ENCODE measurements around the gene DPH2. TPM values are rescaled to one million over a fixed set of nuclear protein-coding genes. Genes with fewer than 3 reads are reported as not detected.
A peak's percentile ranks its signal among the peaks of the same experiment; 100 is the strongest.

The DPH2 gene
- total RNA-seq, 1 experiment from 2014 or later, result 57.5 TPM

DNA sequence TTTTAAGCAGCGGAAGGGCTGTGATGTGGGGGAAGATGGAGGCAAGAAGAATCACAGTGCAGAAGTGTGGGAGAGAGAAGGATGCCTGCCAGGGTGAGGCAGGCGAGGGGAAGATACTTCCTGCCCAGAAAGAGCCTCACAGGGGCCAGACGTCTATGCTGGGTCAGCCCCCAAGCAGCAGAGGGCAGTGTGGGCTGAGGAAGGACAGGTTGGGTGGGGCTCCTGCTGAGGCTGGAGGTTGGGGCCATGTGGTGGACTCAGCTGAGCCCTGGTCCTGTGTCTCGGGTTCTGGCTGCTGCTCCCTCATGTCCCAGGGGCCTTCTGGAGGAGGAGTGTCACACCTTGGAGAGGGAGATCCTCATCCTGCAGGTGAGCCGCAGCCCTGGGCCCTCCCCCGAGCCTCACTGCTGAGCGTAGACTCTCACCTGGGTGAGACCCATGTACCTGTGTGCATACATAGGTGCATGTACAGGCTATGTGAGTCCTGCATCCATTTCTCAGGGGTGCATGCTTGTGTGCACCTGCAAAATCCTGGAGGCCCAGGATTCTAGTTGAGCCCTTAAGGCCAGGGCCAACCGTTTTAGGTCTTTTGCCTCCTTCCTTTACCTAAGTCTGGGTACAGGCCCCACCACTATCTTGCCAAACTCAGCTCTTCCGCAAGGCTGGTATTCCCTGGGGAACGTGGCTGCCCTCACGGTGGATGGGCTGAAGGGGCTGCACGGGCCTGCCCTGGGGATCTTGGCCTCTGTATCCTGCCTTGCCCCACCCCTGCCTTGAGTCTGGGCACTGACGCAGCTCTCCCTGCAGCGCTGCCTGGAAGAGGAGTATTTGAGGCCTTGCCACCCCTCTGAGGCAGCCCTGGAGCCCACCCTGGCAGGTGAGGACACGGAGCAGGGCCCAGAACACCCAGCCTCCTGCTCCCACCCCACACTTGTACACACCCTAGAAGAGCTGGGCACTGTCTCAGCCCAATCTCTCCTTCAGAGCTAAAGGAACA, 25.3 kb downstream of the DPH2 start:
- Mint-ChIP-seq H3K36me3 (no peaks in the 10 kb centered on the region), H3K27me3 (ENCODE audit: low read depth) (peaks cover 14% of the 10 kb centered on the region), H3K27ac (no peak overlapping the region), H3K9me3 (no peaks in the 10 kb centered on the region), H3K4me3 (no peak overlapping the region), H3K4me1 (peaks cover 25% of the 10 kb centered on the region)
- ChIA-PET CTCF (interaction anchor here (0.7 to 9.8 kb wide), 13 partner anchors 9 to 229 kb away, joined by 3 to 87 read pairs (median 5); partner anchors contain the start of gene ATP6V0B), POLR2A (interaction anchor here (0.6 to 1.2 kb wide), 2 partner anchors 36 to 41 kb away, joined by 3 to 4 read pairs; partner anchors contain the start of gene SLC6A9)
- ATAC-seq (peak; percentile 66), DNase-seq (ENCODE audit: low spot score) (peak; percentile 74)
- TF ChIP-seq, protein P1, sequence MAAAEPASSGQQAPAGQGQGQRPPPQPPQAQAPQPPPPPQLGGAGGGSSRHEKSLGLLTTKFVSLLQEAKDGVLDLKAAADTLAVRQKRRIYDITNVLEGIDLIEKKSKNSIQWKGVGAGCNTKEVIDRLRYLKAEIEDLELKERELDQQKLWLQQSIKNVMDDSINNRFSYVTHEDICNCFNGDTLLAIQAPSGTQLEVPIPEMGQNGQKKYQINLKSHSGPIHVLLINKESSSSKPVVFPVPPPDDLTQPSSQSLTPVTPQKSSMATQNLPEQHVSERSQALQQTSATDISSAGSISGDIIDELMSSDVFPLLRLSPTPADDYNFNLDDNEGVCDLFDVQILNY (CRISPR knock-in tag; IDR thresholded peaks at IDR 0.05), result no peak
- TF ChIP-seq NR2C2 (CRISPR knock-in tag; IDR thresholded peaks at IDR 0.05) (no peak), KAT7 (CRISPR knock-in tag; IDR thresholded peaks at IDR 0.05; ENCODE audit: borderline replicate concordance) (no peak)
- TF ChIP-seq, protein P2, sequence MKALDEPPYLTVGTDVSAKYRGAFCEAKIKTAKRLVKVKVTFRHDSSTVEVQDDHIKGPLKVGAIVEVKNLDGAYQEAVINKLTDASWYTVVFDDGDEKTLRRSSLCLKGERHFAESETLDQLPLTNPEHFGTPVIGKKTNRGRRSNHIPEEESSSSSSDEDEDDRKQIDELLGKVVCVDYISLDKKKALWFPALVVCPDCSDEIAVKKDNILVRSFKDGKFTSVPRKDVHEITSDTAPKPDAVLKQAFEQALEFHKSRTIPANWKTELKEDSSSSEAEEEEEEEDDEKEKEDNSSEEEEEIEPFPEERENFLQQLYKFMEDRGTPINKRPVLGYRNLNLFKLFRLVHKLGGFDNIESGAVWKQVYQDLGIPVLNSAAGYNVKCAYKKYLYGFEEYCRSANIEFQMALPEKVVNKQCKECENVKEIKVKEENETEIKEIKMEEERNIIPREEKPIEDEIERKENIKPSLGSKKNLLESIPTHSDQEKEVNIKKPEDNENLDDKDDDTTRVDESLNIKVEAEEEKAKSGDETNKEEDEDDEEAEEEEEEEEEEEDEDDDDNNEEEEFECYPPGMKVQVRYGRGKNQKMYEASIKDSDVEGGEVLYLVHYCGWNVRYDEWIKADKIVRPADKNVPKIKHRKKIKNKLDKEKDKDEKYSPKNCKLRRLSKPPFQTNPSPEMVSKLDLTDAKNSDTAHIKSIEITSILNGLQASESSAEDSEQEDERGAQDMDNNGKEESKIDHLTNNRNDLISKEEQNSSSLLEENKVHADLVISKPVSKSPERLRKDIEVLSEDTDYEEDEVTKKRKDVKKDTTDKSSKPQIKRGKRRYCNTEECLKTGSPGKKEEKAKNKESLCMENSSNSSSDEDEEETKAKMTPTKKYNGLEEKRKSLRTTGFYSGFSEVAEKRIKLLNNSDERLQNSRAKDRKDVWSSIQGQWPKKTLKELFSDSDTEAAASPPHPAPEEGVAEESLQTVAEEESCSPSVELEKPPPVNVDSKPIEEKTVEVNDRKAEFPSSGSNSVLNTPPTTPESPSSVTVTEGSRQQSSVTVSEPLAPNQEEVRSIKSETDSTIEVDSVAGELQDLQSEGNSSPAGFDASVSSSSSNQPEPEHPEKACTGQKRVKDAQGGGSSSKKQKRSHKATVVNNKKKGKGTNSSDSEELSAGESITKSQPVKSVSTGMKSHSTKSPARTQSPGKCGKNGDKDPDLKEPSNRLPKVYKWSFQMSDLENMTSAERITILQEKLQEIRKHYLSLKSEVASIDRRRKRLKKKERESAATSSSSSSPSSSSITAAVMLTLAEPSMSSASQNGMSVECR (CRISPR knock-in tag; IDR thresholded peaks at IDR 0.05; ENCODE audit: borderline replicate concordance), result no peak

DNA sequence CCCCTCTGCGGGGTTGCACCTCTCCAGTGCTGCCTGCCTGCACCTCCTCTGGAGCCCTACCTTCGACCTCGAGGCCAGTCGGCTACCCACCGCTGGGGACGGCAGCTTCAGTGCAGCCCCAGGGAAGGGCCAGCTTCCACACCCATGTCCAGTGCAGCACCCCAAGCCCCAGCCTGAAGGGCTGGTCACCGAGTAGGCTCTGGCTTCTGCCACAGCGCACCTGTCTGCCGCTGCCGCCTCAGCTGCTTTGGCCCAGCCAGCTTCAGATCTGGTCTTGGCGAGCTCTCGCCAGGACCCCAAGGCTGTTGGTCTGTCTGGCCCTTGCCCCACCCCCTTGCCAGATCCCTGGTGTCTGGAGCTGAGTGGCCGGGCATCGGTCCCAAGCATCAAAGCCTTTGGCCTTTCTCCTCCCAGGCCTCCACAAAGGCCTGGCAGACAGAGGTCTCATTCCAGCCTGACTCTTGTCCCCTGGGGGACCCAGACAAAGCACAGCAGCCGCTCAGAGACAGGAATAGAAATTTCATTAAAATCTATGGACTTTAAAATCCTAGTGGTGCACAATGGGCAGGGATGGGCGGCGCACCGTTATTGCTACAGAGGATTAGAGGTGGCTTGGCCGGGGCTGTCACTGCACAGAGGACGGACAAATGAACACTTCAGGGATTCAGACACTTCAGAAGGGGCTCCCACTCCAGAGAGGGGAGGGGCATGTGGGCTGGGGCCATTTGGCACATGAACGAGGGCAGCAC, 26.3 kb downstream of the DPH2 start:
- Mint-ChIP-seq H3K4me1 (peaks cover 22% of the 10 kb centered on the region), H3K9me3 (no peaks in the 10 kb centered on the region), H3K4me3 (no peak overlapping the region), H3K27me3 (ENCODE audit: low read depth) (peaks cover 14% of the 10 kb centered on the region), H3K36me3 (peaks cover 2% of the 10 kb centered on the region), H3K27ac (no peak overlapping the region)
- DNase-seq (ENCODE audit: low spot score) (no peak), ATAC-seq (no peak)
- POLR2A ChIA-PET, result no interaction called here
- CTCF ChIA-PET, result interaction anchor here (0.7 to 9.8 kb wide), 7 partner anchors 8 to 107 kb away, joined by 3 to 87 read pairs (median 5); partner anchors contain the start of gene ATP6V0B
- no peak for TF ChIP-seq TEAD4 (CRISPR knock-in tag; IDR thresholded peaks at IDR 0.05)
- TF ChIP-seq, protein P3, sequence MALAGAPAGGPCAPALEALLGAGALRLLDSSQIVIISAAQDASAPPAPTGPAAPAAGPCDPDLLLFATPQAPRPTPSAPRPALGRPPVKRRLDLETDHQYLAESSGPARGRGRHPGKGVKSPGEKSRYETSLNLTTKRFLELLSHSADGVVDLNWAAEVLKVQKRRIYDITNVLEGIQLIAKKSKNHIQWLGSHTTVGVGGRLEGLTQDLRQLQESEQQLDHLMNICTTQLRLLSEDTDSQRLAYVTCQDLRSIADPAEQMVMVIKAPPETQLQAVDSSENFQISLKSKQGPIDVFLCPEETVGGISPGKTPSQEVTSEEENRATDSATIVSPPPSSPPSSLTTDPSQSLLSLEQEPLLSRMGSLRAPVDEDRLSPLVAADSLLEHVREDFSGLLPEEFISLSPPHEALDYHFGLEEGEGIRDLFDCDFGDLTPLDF (CRISPR knock-in tag; IDR thresholded peaks at IDR 0.05), result 0 out of 2 replicates have a peak, but pooled peaks have one; percentile 40
- TF ChIP-seq KAT7 (CRISPR knock-in tag; IDR thresholded peaks at IDR 0.05; ENCODE audit: borderline replicate concordance), result no peak

DNA sequence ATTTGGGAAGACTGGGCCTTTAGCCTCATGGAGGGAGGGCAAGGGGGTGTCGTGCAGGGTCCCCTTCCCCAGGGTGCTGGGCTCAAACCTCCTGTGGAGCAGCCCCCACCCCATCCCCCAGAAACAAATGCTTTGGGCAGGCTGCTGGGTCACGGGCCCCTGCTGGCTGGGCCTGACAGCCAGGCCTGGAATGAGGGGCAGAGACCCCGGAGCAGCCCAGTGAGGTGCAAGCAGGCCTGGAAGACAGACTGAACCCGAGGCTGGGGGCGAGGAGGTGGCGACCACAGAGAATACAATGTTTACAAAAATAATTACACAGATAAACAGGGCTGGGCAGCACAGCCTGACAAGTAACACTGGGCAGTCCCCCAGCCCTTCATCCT, 26.9 kb downstream of the DPH2 start:
- no peak for DNase-seq (ENCODE audit: low spot score)
- no peak for ATAC-seq
- H3K36me3 Mint-ChIP-seq, result peaks cover 6% of the 10 kb centered on the region
- ChIA-PET CTCF (interaction anchor here (1.6 to 9.8 kb wide), 3 partner anchors 8 to 40 kb away, joined by 5 to 87 read pairs (median 16); no protein-coding TSS in a partner anchor), POLR2A (no interaction called here)
- peaks cover 22% of the 10 kb centered on the region for H3K4me1 Mint-ChIP-seq
- no peaks in the 10 kb centered on the region for H3K9me3 Mint-ChIP-seq
- no peak overlapping the region for H3K4me3 Mint-ChIP-seq
- H3K27me3 Mint-ChIP-seq (ENCODE audit: low read depth), result peaks cover 14% of the 10 kb centered on the region
- no peak overlapping the region for H3K27ac Mint-ChIP-seq
- TF ChIP-seq NR3C1 (CRISPR knock-in tag; conservative IDR thresholded peaks at IDR 0.05; ENCODE audit: low read depth), result no peak
- TF ChIP-seq, protein P4, sequence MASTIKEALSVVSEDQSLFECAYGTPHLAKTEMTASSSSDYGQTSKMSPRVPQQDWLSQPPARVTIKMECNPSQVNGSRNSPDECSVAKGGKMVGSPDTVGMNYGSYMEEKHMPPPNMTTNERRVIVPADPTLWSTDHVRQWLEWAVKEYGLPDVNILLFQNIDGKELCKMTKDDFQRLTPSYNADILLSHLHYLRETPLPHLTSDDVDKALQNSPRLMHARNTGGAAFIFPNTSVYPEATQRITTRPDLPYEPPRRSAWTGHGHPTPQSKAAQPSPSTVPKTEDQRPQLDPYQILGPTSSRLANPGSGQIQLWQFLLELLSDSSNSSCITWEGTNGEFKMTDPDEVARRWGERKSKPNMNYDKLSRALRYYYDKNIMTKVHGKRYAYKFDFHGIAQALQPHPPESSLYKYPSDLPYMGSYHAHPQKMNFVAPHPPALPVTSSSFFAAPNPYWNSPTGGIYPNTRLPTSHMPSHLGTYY (CRISPR knock-in tag; IDR thresholded peaks at IDR 0.05), result no peak
- TF ChIP-seq ZNF416 (CRISPR knock-in tag; IDR thresholded peaks at IDR 0.05), result no peak
- no peak for TF ChIP-seq ZNF219 (CRISPR knock-in tag; IDR thresholded peaks at IDR 0.05; ENCODE audit: borderline replicate concordance)
- TF ChIP-seq, protein P5, sequence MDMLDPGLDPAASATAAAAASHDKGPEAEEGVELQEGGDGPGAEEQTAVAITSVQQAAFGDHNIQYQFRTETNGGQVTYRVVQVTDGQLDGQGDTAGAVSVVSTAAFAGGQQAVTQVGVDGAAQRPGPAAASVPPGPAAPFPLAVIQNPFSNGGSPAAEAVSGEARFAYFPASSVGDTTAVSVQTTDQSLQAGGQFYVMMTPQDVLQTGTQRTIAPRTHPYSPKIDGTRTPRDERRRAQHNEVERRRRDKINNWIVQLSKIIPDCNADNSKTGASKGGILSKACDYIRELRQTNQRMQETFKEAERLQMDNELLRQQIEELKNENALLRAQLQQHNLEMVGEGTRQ (CRISPR knock-in tag; IDR thresholded peaks at IDR 0.05), result no peak
- TF ChIP-seq, protein P6, sequence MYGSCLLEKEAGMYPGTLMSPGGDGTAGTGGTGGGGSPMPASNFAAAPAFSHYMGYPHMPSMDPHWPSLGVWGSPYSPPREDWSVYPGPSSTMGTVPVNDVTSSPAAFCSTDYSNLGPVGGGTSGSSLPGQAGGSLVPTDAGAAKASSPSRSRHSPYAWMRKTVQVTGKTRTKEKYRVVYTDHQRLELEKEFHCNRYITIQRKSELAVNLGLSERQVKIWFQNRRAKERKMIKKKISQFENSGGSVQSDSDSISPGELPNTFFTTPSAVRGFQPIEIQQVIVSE (CRISPR knock-in tag; IDR thresholded peaks at IDR 0.05; ENCODE audit: borderline replicate concordance), result no peak
- TF ChIP-seq, protein P3 (CRISPR knock-in tag; IDR thresholded peaks at IDR 0.05), result no peak

All from WTC11 (cell line).